Hematopoietic multipotent progenitor cell treated with erythropoietin and hydrocortisone succinate and interleukin-3 and kit ligand, for 8 days (in vitro differentiated cells): ENCODE measurements around the gene NGDN.
A peak's percentile ranks its signal among the peaks of the same experiment; 100 is the strongest.

ENCODE experiments used
- DNase-seq: peaks from one replicate; pipeline ENCODE4 v3.0.0-alpha.2; 2015

NGDN gene

DNA sequence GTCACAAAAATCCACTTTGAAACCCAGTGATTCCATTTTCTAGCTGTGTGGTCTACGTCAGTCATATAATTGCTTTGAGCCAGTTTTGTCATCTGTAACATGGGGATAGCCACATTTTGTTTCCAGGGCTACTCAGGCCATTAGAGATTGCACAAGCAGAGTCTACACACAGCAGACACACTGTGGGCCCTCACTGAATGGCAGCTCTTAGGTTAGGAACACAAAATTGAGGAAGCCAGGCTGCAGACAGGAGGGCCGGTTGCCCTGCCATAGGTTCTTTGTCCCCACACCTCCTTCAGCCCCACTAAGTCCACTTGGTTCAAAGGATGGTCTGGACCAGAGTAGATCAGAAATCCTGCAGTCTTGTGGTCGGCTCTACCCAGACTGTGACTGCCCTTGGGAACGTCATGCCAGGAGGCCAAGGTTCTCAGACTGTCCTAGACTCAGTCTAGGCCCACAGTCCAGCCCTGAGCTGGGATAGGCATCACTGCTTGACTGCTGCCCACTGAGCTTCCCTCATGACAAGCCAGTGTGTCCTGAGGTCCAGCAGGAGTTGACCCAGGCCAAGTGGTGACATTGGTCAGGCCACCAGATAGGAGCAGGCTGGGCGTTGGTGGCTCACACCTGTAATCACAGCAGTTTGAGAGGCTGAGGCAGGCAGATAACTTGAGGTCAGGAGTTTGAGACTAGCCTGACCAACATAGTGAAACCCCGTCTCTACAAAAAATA lies 30.2 kb upstream of the NGDN start:
- DNase-seq: no peak

- DNase-seq: peak; percentile 20
These were observed 28.4 kb upstream of the NGDN start for GRCh38 chr14:23441076-23441475.

DNA sequence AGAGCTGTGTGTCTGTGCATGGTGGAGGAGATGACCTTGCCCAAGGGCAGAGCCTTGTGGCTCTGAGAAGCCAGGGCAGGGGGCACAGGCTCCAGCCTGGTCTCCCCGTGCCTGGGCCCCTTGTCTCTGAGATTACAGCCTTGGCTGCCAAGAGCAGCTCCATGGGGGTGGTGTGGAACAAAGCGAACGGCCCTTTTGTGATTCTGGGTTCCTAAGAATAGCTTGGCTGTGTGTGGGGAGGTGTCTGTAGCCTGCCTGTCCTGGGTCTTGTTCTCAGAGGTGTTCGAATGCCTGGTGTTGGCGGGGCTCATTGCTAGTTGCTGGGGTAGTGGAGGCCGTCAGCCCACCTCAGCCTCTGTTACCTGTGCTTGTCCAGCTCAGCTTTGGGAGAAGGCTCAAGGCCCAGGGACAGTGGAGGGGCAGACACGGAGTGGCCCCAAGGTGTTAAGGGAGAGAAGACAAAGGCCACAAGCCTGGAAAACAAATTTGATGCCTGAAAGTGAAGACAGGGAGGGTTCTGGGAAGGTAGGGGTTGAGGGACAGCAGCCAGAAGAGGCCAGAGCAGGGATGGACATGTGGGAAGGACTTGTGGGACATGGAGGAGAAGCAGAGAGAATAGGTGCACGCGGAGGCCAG lies 26.7 kb upstream of the NGDN start:
- DNase-seq: no peak

DNA sequence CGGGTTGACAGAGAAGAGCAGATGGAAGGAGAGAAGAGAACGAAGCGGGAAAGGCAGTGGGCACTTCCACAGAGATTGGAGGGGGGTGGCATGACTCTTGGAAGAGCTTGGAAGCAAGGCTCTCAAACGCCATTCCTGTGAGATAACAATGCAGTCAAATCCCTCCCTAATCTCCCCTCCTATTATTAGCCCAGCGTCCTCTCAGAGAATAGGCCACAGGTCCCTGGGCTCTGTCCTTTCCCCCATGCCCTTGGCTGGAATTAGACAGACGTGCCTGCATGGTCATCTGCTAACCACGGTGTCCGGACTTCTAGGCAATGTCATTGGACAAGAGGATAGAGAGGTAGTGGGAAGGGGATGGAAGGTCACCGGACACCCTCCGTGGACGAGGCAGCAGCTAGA lies 26.1 kb upstream of the NGDN start:
- no peak for DNase-seq

DNA sequence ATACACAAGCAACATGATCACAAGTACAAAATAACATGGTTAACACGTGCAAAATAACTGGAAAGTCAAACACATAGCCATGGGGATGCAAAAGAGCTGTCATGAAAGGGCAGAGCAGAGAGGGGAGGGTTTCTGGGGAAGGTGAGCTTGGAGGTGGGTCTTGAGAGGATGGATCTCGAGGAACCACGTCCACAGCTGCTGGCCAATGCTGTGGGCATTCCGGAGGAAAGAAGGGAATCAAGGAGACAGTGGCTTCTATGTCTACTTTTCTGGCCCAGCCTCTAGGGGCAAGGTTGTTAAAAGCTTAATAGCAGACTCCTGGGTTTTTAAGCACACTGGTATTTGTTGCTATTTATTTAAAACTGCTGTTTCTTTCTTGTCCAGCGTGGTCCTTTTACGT lies 25.6 kb upstream of the NGDN start:
- DNase-seq: no peak

GRCh38 chr14:23444314-23444713 lies 25.2 kb upstream of the NGDN start:
- no peak for DNase-seq

DNA sequence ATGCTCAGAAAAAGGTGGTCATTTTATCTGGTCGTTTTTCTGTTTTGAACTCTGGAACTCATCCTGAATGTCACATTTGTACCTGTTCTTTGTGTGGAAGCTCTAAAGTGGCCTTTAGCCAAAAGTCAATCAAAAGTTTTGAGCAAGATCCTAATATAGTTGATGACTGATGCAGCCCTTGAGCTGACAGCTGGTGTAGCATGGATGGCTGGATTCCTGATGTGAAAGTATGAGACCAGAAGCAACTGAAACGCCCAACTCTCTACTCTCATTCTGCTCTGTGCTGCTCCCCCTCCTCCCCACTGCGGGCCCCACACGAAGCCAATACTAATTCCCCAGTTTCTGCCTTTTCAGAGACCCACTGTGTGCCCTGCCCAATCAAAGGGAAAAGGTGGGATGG lies 23.7 kb upstream of the NGDN start:
- no peak for DNase-seq

DNA sequence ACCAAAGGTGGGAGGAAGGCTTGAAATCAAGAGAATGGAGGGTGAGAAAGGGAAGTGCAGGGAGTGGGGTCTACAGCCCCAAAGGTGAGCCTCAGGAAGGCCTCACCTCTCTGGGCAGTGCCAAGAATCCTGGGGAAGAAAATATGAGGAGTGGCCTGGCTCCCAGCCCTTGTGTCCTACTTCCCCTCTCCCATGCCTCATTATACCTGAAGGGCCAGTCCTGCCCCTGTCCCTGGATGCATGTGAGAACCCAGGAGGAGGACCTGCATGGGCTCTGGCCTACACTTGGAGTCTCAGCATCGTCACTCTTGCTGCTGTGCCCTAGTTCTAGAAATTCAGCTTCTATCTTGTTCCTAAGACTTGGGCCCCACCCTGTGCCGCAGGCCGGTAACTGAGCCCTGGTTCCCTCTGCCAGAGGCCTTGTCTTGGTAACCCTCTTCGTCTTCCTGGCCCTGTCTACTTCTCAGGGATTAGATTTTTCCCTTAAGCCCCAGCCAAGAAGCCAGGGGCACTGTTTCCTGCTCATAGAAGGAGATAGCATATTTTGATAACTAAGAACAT lies 23.1 kb upstream of the NGDN start:
- DNase-seq: peak; percentile 32

- no peak for DNase-seq
These were observed 21.8 kb upstream of the NGDN start for GRCh38 chr14:23447361-23448350.

GRCh38 chr14:23449314-23449713 lies 20.2 kb upstream of the NGDN start:
- no peak for DNase-seq

DNA sequence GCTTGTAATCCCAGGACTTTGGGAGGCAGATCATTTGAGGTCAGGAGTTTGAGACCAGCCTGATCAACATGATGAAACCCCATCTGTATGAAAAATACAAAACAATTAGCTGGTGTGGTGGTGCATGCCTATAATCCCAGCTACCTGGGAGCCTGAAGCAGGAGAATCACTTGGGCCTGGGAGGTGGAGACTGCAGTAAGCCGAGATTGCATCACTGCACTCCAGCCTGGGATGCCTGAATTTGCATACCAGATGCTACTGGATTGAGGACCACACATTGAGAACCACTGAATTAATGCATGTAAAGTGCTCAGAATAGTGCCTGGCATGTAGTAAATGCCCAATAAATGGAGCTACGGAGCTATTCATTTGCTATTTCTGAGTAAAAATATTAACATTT lies 19.1 kb upstream of the NGDN start:
- DNase-seq: no peak

GRCh38 chr14:23452237-23452636 lies 17.3 kb upstream of the NGDN start:
- DNase-seq: no peak

GRCh38 chr14:23454445-23454856 lies 15.1 kb upstream of the NGDN start:
- peak; percentile 96 for DNase-seq

DNA sequence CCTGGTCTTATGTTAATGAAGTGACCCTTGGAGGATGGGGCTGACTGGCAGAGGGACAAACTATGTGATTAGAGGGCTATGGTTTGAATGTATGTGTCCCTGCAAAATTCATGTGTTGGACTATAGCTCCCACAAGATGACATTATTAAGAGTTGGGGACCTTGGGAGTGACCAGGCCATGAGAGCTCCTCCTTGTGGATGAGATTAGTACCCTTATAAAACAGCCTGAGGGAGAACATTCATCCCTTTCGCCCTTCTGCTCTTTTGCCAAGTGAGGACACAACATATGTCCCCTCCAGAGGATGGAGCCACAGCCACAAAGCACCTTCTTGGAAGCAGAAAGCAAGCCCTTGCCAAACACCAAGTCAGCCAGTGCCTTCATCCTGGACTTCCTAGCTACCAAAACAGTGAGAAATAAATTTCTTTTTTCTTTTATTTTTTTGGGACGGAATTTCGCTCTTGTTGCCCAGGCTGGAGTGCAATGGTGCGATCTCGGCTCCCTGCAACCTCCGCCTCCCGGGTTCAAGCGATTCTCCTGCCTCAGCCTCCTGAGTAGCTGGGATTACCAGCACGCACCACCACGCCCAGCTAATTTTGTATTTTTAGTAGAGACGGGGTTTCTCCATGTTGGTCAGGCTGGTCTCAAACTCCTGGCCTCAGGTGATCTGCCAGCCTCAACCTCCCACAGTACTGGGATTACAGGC lies 12.5 kb upstream of the NGDN start:
- DNase-seq: peak; percentile 66

- no peak for DNase-seq
These were observed 11.7 kb upstream of the NGDN start for GRCh38 chr14:23457587-23458445.

GRCh38 chr14:23460960-23461359 lies 8.5 kb upstream of the NGDN start:
- no peak for DNase-seq

- no peak for DNase-seq
These were observed 4.8 kb upstream of the NGDN start for GRCh38 chr14:23464700-23465099.

- no peak for DNase-seq
These were observed 4.2 kb upstream of the NGDN start for GRCh38 chr14:23465261-23465660.

DNA sequence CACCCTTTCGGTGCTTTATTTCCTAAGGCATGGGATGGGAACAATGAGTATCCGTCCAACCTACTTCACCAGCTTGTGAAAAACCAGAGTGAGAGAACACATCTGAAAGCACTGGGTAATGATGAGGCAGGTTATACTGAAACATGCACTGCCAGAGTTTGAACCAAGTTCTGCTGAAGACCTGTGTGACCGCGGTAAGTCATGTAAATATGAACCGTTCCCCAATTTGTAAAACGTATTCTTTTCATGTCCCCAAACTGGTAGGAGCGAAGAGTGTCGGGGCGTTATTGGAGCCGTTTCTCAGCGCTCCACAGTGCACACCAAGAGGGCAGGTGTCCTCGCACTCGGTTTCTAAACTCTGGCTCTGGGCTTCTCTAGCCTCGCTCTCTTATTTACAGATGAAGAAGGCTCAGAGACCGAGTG lies 788 bp upstream of the NGDN start:
- DNase-seq: peak; percentile 8

DNA sequence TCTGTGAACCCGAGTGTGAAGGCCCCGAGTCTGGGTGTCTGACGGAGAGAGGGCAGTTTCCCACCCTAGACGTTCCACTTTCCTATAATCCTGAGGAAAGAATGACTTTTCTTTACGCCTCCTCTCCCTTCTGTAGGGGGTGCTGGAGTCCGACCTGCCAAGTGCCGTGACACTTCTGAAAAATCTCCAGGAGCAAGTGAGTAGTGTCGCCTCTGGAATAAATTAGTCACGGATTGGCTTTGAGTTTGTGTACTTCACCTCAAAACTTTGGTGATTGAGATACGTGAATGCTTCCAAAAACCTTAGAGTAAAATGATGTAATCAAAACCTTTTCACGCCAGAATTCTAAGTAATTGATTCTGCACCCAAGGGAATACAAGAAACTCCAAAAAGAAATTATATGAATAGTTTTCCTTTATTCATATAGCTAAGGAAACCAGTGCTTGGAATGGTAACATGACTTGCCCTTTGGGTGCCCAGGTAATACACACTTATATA lies 452 bp downstream of the NGDN start:
- DNase-seq: no peak

DNA sequence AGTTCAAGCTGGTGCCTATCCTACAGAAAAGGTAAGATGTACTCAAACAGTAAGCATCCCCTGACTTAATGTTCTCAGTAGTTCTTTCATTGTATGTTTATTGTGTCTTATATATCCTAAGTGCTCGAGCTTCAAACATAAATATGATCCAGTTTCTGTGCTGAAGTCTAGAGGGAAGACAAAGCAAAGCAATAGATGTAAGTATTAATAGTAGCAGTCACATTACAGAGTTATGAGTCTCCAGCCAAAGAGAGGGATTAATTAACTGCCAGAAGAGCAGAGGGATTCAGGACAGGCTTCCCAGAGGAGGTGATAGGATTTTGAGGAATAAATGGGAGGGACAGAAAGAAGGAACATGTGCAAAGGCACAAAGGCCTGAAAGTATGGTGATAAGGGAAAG lies 1.4 kb downstream of the NGDN start:
- no peak for DNase-seq
